Measurements from ENCODE around the gene TMEM240.
"Not testable (repeated sequence)": the region's sequence is repeated elsewhere in the genome, so short reads cannot be mapped to it uniquely, and the experiment has no call there.

The TMEM240 gene

DNA sequence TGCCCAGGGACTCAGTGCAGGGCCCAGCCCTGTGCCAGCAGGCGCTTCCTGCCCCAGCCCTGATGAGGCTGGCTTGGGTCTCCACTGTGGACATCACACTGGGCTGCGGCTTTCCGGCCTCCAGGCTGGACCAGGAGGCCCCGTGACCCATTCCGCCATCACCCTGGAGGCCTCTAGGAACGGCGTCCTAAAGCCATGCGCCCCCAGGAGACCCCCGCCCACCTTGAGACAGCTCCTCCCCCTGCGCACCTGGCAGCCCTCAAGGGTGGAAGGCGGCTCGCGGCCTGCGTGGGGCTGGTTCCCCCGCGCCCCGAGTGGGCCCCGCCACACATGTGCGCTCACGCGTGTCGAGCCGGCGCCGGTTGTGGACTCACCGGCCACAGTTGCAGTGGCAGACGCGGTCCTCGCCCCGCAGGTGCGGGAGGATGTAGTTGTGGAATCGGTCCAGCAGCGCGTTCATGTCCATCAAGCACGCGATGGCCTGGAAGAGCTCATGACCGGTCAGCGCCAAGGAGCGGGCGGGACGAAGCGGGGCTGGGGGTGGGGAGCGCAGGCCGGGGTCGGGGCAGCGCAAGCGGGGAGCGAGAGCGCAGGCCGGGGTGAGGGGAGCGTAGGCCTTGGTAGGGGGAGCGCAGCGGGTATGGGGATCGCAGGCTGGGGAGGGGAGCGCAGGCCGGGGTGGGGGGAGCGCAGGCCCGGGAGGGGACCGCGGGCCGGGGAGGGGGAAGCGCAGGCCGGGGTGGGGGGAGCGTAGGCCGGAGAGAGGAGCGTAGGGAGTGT, 924 bp downstream of the TMEM240 start:
- DNase-seq, result no peak

DNA sequence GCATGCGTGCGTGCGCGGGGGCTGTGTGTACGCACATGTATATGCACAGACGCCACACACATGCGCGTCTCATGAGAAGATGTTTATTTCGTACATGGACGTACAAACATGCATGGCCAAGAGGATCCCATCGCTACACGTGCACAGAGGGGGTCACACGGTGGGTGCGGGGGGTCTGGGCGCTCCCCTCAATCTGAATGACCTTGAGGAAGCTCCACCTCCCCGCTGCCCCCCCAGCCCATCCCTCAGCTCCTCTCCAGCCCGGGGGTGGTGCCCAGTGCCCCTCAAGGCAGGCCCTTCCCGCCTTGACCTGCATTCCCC, 1.5 kb downstream of the TMEM240 start:
- no peak for DNase-seq

DNA sequence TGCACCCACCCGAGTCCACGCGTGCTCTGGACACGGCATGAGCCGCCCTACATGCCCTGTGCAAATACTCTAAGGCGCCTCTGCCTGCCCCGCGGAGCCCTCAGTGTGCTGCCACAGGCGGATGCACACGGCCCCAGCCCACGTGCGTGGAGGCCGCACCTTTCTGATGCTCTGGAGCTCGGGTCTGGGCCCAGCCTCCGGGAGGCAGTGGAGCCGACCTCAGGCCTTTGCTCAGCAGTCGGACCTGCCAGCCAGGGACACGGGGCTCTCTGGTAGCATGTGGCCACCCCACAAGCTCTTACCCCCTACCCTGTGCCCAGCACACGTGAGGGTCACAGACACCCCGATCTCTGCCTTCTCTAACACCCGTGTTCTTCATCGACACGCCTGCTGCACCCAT, 2.1 kb downstream of the TMEM240 start:
- no peak for DNase-seq

DNA sequence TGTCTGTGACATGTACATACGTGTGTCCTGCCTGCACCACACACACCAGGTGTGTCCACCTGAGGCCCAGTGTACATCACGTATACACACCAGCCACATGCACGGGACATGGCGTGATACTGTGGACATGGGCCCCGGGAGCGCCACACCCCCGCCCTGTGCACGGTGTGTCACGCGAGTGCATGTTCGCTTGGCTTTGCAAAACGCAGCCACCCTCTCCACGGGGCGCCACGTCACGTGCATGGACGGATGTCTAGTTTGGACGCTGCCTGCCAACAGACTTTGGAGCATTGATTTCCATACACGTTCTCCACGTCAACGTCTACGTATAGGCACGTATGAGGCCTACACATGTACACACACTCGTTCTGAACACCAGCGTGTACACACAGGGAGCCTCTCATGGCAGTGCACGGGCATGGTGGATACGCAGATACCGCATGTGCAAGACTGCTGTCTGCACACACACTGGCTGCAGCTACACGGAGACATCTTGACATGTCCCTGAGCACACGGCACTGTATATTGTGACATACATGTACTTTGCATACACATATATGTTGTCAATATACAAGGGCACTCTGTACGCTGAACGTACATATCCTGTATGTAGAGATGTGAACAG, 2.7 kb downstream of the TMEM240 start:
- DNase-seq, result no peak

DNA sequence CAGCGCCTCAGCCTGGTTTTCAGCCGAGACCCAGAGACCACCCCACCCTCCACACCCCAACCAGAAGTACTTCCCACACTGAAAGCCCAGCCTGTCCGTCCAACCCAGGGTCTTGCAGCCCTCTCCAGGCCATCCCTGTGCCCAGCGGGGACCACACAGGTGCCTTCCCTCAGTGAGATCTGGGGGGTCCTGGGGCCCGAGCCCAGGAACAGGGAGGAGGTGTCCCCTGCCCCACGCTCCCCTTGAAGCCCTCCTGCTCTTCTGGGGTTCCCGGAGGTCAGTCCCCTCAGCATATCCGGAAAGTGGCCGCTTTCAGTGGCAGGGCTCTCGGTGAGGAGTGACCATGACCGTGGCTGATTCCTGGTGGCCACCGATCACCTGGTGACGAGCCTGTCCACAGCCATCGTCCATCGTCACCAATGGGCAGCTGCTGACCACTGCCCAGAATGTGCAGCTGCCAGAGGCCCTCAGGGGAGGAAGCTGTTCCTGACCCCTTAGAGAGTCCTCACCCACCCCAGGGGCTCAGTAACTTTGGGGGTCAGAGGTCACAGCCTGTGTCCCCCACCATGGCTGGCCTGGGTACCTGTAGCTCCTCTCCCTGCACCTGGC, 3.4 kb downstream of the TMEM240 start:
- no peak for DNase-seq

DNA sequence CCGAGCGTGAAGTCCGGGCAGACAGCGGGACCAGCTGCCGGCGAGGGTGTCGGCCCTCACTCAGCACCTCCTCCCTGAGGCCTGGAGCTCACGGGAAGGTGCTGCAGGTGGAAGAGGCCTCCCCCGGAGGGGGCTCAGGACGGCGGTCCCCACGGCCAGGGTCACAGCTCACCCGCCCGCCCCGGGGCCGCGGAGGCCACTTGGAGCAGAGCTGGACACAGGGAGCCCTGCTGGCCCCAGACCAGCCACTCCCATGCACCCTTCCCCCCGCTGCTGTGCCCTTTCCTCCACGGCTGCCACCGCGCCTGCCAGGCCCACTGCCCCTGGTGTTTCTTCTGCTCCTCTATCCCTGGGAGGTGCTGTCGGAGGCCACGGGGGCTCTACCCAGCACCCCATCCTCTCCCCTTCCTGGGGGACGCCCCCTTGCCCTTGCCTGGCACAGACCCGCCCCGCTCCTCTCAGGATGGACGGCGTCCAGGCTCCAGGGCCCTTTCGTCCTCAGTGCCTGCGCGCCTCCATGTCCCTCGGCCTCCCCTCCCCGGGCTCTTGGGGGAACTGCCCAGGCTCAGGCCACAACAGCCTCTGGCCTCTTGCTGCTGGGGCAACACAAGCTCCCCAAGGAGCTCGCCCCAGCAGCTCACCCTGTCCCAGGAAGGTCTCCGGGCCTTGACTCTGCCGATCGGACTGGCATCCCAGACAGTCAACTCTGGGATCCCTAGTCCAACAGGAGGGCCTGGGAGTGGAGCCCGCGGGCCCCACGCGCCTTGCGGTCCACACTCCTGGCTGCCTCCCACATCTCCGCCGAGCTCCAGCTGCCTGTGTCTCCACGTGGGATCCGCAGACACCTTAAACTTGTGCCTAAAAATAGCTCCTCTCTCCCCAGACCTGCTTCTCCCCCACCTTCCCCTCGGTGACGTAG, 4.1 kb downstream of the TMEM240 start:
- no peak for DNase-seq

DNA sequence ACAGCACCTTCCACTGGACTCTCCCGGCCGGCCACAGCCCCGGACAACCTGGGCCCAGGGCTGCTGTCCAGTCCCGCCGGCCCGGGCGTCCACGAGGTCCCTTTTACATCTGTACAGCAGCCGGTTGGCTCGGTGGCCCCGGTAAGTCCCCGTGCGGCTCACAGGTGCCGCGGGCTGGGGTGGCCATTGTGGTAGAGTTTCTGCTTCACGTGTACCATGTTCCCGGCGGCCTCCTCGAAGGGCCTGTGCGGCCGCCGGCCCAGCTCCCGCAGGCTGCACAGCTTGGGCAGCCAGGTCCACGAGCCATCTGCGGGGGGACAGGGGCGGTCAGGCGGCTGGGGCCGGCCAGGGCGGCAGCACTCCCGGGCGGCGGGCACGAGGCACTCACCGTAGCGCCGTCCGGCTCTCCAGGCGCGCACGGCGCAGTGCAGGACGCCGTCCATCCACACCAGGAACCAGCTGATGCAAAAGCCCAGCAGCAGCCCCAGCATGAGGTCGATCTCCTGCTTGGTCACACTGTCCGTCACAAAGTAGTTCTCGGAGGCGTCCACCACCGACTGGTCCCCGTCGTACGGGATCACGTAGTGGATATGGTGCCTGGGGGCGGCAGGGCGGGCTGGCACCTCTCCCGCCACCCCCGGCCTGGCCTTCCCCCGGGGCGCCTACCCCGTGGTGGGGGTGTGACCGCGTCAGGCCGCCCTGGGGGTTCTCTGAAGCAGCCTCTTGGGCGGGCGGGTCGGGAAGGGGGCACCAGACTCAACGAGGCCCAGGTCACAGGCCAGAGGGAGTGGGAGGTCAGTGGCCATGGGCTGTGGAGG, 5.0 kb downstream of the TMEM240 start:
- DNase-seq, result no peak

DNA sequence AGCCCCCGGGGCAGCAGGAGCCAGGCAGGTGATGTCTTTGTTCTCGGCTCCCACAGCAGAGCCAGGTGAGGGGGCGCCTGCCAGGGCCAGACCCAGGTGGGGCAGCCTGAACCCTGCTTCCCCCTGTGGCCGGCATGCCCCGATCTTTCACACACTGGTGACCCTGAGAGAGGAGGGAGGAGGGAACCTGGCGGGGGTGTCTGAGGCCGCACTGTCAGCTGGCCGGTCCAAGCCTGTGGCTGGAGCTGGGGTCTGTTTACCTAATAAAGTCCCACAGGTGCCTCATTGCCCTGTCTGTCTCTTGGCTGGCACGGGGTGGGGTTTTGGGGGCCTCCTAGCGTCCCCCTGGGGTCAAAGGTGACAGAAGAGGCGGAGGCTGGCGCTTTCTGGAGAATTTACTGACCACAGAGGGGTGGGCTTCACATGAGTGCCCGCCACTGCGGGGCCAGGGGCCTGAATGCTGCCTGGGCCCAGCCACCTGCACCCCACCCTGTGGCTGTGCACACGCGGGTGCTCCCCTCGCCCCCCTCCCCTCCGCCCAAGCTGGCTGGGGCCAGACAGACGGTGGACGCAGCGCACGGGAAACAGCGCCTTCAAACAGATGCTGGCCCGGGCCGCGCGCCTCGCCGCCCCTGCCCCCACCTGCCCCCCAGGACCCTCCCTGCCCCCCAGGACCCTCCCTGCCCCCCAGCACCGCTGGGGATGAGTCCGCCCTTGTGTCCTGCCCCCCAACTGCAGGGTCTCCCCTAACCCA, 5.8 kb downstream of the TMEM240 start:
- no peak for DNase-seq

DNA sequence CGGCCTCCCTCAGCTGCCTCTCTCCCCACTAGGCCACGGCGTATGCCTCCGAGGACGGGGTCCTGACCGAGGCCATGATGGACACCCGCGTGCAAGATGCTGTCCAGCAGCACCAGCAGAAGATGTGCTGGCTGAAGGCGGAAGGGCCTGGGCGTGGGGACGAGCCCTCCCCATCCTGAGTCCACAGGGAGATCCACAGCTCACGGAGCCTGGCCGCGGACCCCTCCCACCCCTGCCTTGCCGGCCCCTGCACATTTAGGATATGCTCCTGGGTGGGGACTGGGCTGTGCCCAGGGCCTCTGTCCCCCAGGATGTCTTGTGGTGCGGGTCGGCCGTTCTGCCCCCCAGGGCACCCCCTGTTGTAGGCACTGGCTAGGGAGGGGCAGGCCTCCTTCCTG, 6.5 kb downstream of the TMEM240 start:
- DNase-seq, result not testable (repeated sequence)

DNA sequence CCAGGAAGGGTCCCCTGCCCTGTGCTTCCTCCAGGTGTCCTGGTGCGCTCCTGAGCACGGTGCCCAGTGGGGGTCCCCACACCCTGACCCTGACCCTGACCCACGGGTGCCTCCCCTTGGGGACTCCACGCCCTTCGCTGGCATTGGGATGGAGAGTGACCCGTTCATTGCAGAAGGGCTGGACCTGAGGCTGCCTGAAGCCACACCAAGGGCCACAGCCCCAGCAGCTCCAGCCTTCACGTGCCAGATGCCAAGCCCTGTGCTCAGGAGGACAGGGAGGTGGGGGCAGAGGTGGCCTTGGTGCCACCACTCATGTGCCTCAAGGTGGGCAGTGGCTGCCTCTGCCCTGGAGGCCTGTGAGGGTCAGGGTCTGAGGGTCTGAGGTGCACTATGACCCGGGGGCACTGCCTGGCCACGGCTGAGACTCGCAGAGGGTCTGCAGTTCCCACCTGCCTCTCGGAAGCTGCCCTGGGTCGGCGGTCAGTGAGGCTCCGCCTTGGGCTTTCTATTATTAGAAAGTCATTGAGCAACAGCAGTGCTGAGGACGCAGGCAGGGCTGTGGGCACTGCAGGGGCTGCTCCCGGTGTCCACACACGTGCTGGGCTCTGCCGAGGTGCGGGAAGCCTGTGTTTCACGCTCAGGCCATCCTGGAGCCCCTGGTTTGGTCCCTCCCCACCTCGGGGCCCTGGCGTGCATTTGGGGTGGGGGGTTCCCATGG, 7.1 kb downstream of the TMEM240 start:
- DNase-seq, result not testable (repeated sequence)

DNA sequence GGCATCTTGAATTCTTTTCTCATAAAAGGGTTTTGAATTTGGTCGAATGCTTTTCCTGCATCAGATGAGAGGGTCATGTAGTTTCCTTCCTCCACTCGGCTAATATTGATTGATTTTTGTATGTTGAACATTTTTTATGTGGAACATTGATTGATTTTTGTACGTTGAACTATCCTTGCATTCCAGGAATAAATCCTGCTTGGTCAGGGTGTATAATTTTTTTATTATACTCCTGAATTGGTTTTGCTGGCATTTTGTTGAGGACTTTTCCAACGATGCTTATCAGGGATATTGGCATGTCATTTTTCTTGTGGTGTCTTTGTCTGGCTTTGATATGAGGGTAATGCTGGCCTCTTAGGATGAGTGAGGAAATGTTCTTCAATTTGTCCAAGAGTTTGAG, 8.5 kb downstream of the TMEM240 start:
- no peak for DNase-seq

DNA sequence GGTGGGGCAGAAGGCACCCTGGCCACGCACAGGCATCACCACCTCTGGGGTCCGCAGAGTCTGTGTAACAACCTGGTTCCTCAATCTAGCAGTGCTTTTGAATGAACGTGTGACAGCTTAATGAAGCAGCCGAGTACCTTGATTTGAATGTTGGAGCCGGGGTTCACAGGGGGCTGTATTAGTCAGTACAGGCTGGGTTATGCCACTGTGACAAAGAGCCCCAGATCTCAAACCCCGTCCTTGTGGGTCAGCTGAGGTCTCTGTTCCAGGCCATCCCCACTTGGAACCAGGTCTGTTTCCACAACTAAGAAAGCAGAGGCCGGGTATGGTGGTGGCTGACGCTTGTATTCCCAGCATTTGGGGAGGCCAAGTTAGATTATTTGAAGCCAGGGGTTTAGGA, 10.5 kb downstream of the TMEM240 start:
- no peak for DNase-seq

DNA sequence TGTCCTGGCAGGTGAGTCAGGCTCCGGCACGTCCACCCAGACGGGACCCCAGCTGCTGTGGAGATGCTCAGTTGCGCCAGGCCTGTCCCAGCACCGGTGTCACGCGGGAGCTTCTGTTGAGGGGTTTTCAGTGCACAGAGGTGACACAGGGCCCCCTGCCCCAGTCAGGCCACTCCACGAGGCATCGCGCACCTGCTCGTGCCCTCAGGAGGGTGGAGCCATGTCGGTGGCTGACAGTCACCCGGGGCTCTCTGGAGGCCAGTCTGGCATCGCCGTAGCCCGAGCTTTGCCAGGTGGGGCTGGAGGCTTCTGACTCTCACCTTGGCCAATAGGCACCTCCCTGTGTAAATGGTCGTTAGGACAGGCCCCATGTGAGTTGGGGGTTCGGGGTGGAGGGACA, 11.1 kb downstream of the TMEM240 start:
- DNase-seq, result no peak

DNA sequence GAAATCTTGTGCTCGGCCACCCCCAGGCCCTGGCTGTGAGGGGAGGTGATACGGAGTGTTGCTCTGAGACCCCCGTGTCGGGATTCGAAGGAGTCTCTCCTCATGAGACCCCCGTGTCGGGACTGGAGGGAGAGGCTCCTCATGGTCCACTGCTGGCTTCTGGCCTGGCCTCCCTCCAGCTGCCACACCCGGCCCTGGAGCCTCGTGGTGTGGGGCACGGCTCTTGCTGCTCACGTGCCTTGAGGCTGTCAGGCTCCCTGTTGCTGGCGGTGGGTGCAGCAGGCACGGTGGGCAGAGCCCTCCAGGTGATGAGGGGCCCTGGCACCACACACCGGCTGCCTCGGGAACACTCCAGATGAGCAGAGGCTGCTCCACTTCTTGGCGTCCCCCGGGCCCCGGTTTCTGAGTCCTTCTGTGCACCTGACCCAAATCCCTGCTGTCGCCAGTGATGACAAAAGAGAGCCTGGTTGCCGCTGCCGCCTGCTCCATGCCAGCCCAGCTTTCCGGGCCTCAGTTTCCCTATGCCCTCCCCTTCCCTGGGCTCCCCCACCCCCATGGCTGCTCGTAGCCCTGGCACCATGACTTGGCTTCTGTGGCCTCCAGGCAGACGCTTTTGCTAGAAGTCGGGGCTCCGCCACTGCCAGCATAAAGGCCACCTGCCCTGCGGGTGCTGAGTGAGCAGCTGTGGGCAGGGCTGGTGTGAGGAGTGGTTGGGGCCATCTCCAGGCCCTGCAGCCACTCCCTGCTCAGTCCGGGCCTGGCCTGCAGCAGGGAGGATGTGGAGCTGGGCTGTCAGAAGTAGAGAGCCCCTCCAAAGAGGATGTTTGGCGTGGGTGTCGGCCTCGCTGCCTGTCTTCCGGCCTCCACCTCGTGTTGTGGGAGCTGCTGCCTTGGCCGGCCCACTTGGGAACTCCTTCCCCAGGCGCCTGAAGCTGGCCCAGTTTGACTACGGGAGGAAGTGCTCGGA, 11.8 kb downstream of the TMEM240 start:
- no peak for DNase-seq

DNA sequence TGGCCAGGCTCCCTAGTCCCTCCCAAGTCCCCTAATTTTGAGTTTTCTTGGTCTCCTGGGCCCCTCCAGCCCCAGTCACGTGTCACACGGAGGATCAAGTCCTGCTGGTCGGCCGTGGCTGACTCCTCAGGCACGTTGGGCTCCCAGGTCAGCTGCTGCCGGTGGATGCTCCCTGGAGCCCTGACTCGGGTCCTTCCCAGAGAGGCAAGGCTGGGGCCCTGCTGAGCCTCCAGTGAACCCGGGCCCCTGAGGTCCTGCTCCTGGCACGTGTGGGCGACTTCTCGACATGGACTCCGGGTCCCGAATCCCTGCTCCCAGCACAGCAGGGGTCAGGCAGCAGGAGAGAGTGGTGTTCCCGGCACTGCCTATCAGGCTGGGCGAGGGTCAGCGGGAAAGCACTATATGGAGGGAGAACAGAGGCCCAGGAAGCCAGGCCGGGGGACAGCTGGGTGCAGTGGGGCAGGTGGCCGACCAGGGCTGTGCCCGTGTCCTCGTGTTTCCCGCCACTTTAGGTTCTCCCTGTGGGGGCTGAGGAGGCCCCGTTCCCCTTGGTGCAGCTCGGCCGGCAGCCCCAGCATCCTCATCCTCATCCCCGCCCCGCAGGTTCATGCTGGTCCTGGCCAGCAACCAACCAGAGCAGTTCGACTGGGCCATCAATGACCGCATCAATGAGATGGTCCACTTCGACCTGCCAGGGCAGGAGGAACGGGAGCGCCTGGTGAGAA, 13.2 kb downstream of the TMEM240 start:
- no peak for DNase-seq

DNA sequence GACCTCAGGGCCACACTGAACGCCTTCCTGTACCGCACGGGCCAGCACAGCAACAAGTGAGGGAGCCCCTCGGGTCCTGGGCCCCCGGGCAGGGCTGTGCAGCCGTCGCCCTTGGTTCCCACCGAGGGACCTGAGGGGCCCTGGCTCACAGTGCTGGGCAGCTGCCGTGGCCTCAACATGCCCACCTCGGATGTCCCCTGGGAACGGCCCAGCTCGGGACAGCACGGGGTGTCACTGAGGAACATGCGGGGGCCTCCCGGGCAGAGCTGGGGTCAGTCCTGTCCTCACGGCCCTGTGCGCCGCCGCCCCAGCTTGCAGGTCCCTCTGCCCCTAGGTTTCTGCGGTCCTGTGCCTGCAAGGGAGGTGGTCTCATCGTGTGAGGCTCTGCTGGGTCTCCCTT, 13.9 kb downstream of the TMEM240 start:
- not testable (repeated sequence) for DNase-seq

DNA sequence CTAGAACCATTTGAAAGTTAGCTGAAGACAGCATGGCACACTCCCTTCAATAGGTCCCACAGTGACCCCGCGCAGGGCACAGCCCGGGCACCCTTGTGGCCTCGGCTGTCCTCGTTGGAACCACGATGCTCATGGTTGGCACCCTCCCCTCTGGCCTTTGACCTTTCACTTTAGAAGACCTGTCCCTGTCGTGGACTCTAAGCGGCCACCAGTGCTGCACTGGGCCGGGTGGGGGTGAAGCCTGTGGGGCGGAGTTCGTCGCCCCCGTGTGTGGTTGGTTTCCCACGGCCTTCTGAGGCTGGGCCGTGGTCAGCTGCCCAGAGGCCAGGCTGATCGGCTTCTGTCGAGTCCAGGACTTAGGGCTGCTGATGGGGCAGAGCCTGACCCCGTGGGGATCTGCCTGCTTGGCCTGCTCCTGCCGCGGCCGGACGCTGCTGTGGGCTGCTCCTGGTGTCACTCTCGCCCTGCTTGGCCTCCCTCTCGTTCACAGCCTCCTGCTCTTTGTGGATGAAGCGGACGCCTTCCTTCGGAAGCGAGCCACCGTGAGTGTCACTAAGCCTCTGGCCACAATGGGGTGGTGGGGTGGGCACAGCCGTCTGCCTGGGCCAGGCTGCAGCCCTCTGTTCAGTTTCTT, 15.6 kb downstream of the TMEM240 start:
- DNase-seq, result not testable (repeated sequence)

DNA sequence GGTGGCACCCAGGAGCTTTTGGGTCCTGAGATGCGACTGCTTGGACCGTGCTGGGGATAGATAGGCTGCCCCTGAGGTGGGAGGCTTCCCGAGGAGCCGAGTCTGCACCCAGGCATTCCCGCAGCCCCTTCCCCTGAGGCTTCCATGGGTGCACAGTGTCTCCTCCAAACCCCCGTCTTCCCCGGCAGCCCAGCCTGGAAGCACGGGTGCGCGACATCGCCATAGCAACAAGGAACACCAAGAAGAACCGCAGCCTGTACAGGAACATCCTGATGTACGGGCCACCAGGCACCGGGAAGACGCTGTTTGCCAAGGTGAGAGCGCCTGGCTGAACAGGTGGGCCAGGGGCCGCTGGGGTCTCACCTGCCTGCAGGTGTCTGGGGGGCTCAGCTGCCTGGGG, 16.8 kb downstream of the TMEM240 start:
- DNase-seq, result not testable (repeated sequence)

DNA sequence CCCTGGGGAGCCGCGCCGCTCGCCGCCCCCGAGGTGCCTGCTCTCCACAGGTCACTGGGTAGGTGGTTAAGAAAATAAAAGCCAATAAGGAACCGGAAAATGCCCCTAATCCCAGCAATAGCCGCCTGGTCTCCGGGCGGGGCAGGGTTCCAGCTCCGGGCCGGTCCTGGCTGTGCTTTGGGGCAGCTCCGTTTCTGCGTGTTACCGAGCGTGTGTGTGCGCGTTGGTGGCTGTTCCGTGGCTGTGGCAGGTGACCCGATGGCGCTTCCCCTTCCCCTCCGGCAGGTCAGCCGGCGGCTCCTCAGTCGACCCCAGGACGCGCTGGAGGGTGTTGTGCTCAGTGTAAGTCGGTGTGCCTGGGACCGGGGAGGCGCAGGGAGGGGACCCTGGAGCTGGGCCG, 17.2 kb downstream of the TMEM240 start:
- not testable (repeated sequence) for DNase-seq

All from DMS79 (cell line).